ENCODE measurements around the gene TMEM250. TPM values are rescaled to one million over a fixed set of nuclear protein-coding genes. Genes with fewer than 3 reads are reported as not detected.
A peak's percentile ranks its signal among the peaks of the same experiment; 100 is the strongest.

Gene TMEM250
- total and polyA plus RNA-seq, 7 donors, result 23.7 to 48.4 (median 30.0) TPM

- intact Hi-C loops (cut with DNase I), result no loop called here
- peaks cover 9 to 80% (median 37%) of the 10 kb centered on the region in 3 donors for H3K27me3 ChIP-seq
These were observed 9.8 kb upstream of the TMEM250 start for GRCh38 chr9:136128436-136128835.

GRCh38 chr9:136127313-136127712, 8.6 kb upstream of the TMEM250 start:
- no peak for TF ChIP-seq POLR2A (IDR thresholded peaks at IDR 0.05)
- no peak for TF ChIP-seq CTCF (IDR thresholded peaks at IDR 0.05)
- no peak for TF ChIP-seq POLR2AphosphoS5 (IDR thresholded peaks at IDR 0.05)
- no peak for TF ChIP-seq EP300 (IDR thresholded peaks at IDR 0.05)
- Histone ChIP-seq H3K36me3 (no peaks in the 10 kb centered on the region), H3K4me1 (peaks cover 0 to 10% (median 8%) of the 10 kb centered on the region in 4 donors), H3K4me3 (no peak overlapping the region), H3K27ac (no peak overlapping the region), H3K27me3 (peaks cover 4 to 69% (median 27%) of the 10 kb centered on the region in 3 donors), H3K9me3 (no peaks in the 10 kb centered on the region)
- DNase-seq, result no peak
- intact Hi-C loops (cut with DNase I), result no loop called here
- WGBS, 2 donors, result 90 to 92% methylated on average over 18 of the region's 18 CpGs

More at GRCh38 chr9:136128436-136128835, 9.8 kb upstream of the TMEM250 start:
- Histone ChIP-seq H3K4me1 (peaks cover 0 to 11% (median 9%) of the 10 kb centered on the region in 4 donors), H3K4me3 (no peak overlapping the region), H3K36me3 (no peaks in the 10 kb centered on the region), H3K27ac (no peak overlapping the region), H3K9me3 (no peaks in the 10 kb centered on the region)
- no peak for TF ChIP-seq EP300 (IDR thresholded peaks at IDR 0.05)
- TF ChIP-seq POLR2A (IDR thresholded peaks at IDR 0.05), result no peak
- TF ChIP-seq CTCF (IDR thresholded peaks at IDR 0.05), result no peak
- no peak for TF ChIP-seq POLR2AphosphoS5 (IDR thresholded peaks at IDR 0.05)
- 86 to 87% methylated on average over 17 of the region's 17 CpGs for WGBS, 2 donors
- DNase-seq, result no peak

- TF ChIP-seq POLR2A (IDR thresholded peaks at IDR 0.05) (no peak), POLR2AphosphoS5 (IDR thresholded peaks at IDR 0.05) (no peak), EP300 (IDR thresholded peaks at IDR 0.05) (no peak), CTCF (IDR thresholded peaks at IDR 0.05) (no peak)
- peaks cover 0 to 18% (median 8%) of the 10 kb centered on the region in 4 donors for H3K4me1 ChIP-seq
- no peaks in the 10 kb centered on the region for H3K9me3 ChIP-seq
- no peak overlapping the region for H3K4me3 ChIP-seq
- no peaks in the 10 kb centered on the region for H3K36me3 ChIP-seq
- intact Hi-C loops (cut with DNase I), result no loop called here
- no peak overlapping the region for H3K27ac ChIP-seq
- 90 to 92% methylated on average over 2 of the region's 2 CpGs for WGBS, 2 donors
- H3K27me3 ChIP-seq, result peaks cover 0 to 47% (median 7%) of the 10 kb centered on the region in 3 donors
- DNase-seq, result no peak
These were observed 6.5 kb upstream of the TMEM250 start for GRCh38 chr9:136124976-136125692.

GRCh38 chr9:136122425-136123383, 4.0 kb upstream of the TMEM250 start:
- TF ChIP-seq EP300 (IDR thresholded peaks at IDR 0.05), result no peak
- peak in 1 of 4 donors; percentile 13 for TF ChIP-seq POLR2AphosphoS5 (IDR thresholded peaks at IDR 0.05)
- TF ChIP-seq CTCF (IDR thresholded peaks at IDR 0.05), result peak; percentile 97 to 99 (median 99)
- H3K36me3 ChIP-seq, result no peaks in the 10 kb centered on the region
- H3K4me1 ChIP-seq, result peaks cover 0 to 32% (median 19%) of the 10 kb centered on the region in 4 donors
- no peak overlapping the region for H3K27ac ChIP-seq
- H3K4me3 ChIP-seq, result peak overlapping the region in 2 of 4 donors; percentile 16 to 34
- H3K9me3 ChIP-seq, result no peaks in the 10 kb centered on the region
- peak; percentile 86 for DNase-seq
- intact Hi-C loops (cut with DNase I), result loop anchor here (1.0 to 2.0 kb wide), 2 partner anchors 154 to 258 kb away; no protein-coding TSS in a partner anchor
- 28 to 33% methylated on average over 45 of the region's 45 CpGs for WGBS, 2 donors
- H3K27me3 ChIP-seq, result peaks cover 0 to 27% (median 5%) of the 10 kb centered on the region in 3 donors

Measured in sigmoid colon (tissue), 7 donors.